ENCODE data around the gene BPIFB1. TPM values are rescaled to one million over a fixed set of nuclear protein-coding genes. Genes with fewer than 3 reads are reported as not detected.

BPIFB1 gene
- total RNA-seq, 2 donors from 2014 or later, result 0.24 to 0.26 TPM

GRCh38 chr20:33325350-33325749, 42.3 kb downstream of the BPIFB1 start:
- Mint-ChIP-seq H3K27ac (peak overlapping the region; percentile 36), H3K36me3 (ENCODE audit: low read depth) (no peaks in the 10 kb centered on the region), H3K9me3 (no peaks in the 10 kb centered on the region), H3K4me1 (peaks cover 3% of the 10 kb centered on the region), H3K4me3 (no peak overlapping the region), H3K27me3 (ENCODE audit: insufficient read depth) (peaks cover 6% of the 10 kb centered on the region)
- 94% methylated on average over 2 of the region's 2 CpGs for WGBS, 2 experiments (ENCODE audit: insufficient coverage in 1 of 2, insufficient read length in 1 of 2)
- no peak for TF ChIP-seq CTCF (conservative IDR thresholded peaks at IDR 0.05)
- H3K9ac ChIP-seq (ENCODE audit: extremely low read depth, low read length, poor library complexity, severe bottlenecking), result no peak overlapping the region
- H3K4me1 ChIP-seq (ENCODE audit: control insufficient read depth, insufficient read depth, low read length), result no peaks in the 10 kb centered on the region
- no peak overlapping the region for H3K4me3 ChIP-seq (ENCODE audit: low read length)
- no peaks in the 10 kb centered on the region for H3K9me3 ChIP-seq (ENCODE audit: control insufficient read depth, low read length)
- DNase-seq, result no peak
- no peak overlapping the region for H3K27ac ChIP-seq (ENCODE audit: low read depth, low read length)
- no peaks in the 10 kb centered on the region for H3K27me3 ChIP-seq (ENCODE audit: control insufficient read depth, insufficient read depth, low read length, poor library complexity, severe bottlenecking)
- no peaks in the 10 kb centered on the region for H3K36me3 ChIP-seq (ENCODE audit: control insufficient read depth, insufficient read depth, low read length)

- Histone ChIP-seq H3K27me3 (ENCODE audit: control insufficient read depth, insufficient read depth, low read length, poor library complexity, severe bottlenecking) (no peaks in the 10 kb centered on the region), H3K4me3 (ENCODE audit: low read length) (no peak overlapping the region), H3K27ac (ENCODE audit: low read depth, low read length) (no peak overlapping the region), H3K9ac (ENCODE audit: extremely low read depth, low read length, poor library complexity, severe bottlenecking) (no peak overlapping the region), H3K9me3 (ENCODE audit: control insufficient read depth, low read length) (no peaks in the 10 kb centered on the region), H3K36me3 (ENCODE audit: control insufficient read depth, insufficient read depth, low read length) (no peaks in the 10 kb centered on the region), H3K4me1 (ENCODE audit: control insufficient read depth, insufficient read depth, low read length) (no peaks in the 10 kb centered on the region)
- no peak for DNase-seq
- 88 to 97% methylated on average over 5 to 22 of the region's 23 CpGs for WGBS, 2 experiments (ENCODE audit: insufficient coverage in 1 of 2, insufficient read length in 1 of 2)
- Mint-ChIP-seq H3K27ac (no peak overlapping the region), H3K27me3 (ENCODE audit: insufficient read depth) (peaks cover 6% of the 10 kb centered on the region), H3K4me3 (no peak overlapping the region), H3K4me1 (peaks cover 3% of the 10 kb centered on the region), H3K9me3 (no peaks in the 10 kb centered on the region), H3K36me3 (ENCODE audit: low read depth) (no peaks in the 10 kb centered on the region)
- TF ChIP-seq CTCF (conservative IDR thresholded peaks at IDR 0.05), result no peak
These were observed 45.4 kb downstream of the BPIFB1 start for GRCh38 chr20:33328157-33329137.

- no peak overlapping the region for H3K4me3 ChIP-seq (ENCODE audit: low read length)
- TF ChIP-seq CTCF (conservative IDR thresholded peaks at IDR 0.05), result no peak
- WGBS, 2 experiments (ENCODE audit: insufficient coverage in 1 of 2, insufficient read length in 1 of 2), result 89 to 93% methylated on average over 16 to 20 of the region's 20 CpGs
These were observed 50.0 kb downstream of the BPIFB1 start for GRCh38 chr20:33332905-33333456.

More at GRCh38 chr20:33332905-33333456, 50.0 kb downstream of the BPIFB1 start:
- Mint-ChIP-seq H3K36me3 (ENCODE audit: low read depth) (no peaks in the 10 kb centered on the region), H3K4me3 (no peak overlapping the region), H3K27ac (no peak overlapping the region), H3K9me3 (no peaks in the 10 kb centered on the region), H3K27me3 (ENCODE audit: insufficient read depth) (peaks cover 7% of the 10 kb centered on the region), H3K4me1 (no peaks in the 10 kb centered on the region)
- no peaks in the 10 kb centered on the region for H3K4me1 ChIP-seq (ENCODE audit: control insufficient read depth, insufficient read depth, low read length)
- no peak for DNase-seq
- H3K27ac ChIP-seq (ENCODE audit: low read depth, low read length), result no peak overlapping the region
- H3K36me3 ChIP-seq (ENCODE audit: control insufficient read depth, insufficient read depth, low read length), result no peaks in the 10 kb centered on the region
- H3K27me3 ChIP-seq (ENCODE audit: control insufficient read depth, insufficient read depth, low read length, poor library complexity, severe bottlenecking), result no peaks in the 10 kb centered on the region
- no peak overlapping the region for H3K9ac ChIP-seq (ENCODE audit: extremely low read depth, low read length, poor library complexity, severe bottlenecking)
- H3K9me3 ChIP-seq (ENCODE audit: control insufficient read depth, low read length), result no peaks in the 10 kb centered on the region
